ENCODE data around the gene IL1RAPL1.

IL1RAPL1 gene

DNA sequence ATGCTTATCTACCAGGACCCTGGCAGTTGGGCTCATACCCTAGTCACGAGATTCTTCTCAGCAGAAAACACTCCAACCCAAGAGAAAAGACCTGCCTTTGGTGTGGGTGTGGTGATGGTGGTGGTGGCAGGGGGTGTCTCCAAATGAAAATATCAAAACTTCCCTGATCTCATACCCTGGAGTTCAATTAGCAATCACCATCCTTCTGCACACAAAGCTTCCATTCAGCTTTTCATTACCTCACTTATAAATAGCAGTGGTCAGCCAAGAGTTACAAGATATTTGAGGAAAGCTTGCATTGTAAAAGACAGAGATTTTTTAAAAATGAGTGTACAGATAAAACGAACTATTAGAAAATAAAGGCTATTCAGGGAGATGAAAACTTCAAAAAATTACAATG is 1047.3 kb downstream of the IL1RAPL1 start:
- no peak overlapping the region for H3K4me3 ChIP-seq (ENCODE audit: control insufficient read depth in 1 of 7, extremely low read depth in 1 of 7, insufficient read depth in 4 of 7, low read depth in 2 of 7, low read length in 6 of 7)
- ChIA-PET POLR2A (no interaction called here), CTCF (no interaction called here)
- no CpG with 5 or more reads among the region's 2 CpGs for WGBS (ENCODE audit: insufficient coverage)
- no peaks in the 10 kb centered on the region for H3K9me3 ChIP-seq (ENCODE audit: control extremely low read depth in 1 of 5, control insufficient read depth in 4 of 5, insufficient read depth in 2 of 5, low read depth in 1 of 5, low read length in 4 of 5)
- DNase-seq: no peak
- peaks cover 0 to 2% (median 0%) of the 10 kb centered on the region in 5 experiments for H3K27me3 ChIP-seq (replicated peaks in 2 of 5; ENCODE audit: control insufficient read depth in 4 of 5, insufficient read depth in 5 of 5, low read length in 4 of 5)
- H3K4me1 ChIP-seq (ENCODE audit: control extremely low read depth in 1 of 4, control insufficient read depth in 4 of 4, insufficient read depth in 4 of 4, low read length in 3 of 4): no peaks in the 10 kb centered on the region
- H3K36me3 ChIP-seq (ENCODE audit: control insufficient read depth in 4 of 4, insufficient read depth in 4 of 4, low read length in 3 of 4): no peaks in the 10 kb centered on the region
- no peak overlapping the region for H3K27ac ChIP-seq (ENCODE audit: insufficient read depth in 1 of 2, low read depth in 1 of 2, low read length in 2 of 2, poor library complexity in 1 of 2, severe bottlenecking in 2 of 2)

DNA sequence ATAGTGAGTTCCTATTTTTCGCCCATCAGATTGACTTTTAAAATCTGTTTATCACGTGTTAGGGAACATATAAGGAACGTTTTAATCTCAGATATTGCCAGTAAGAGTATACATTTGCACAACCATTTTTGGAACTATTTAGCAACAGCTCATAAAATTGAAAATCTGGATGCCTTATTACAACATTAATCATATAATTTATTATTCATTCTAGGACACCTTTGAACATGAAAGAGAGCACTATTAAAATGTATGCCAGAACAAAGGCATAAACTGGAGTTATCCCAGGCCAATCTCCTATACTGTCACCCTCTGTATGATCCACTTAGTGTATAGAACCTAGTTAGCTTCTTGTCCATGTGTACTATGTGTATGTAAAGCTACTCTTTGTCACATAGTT is 1049.1 kb downstream of the IL1RAPL1 start:
- Histone ChIP-seq H3K9me3 (ENCODE audit: control extremely low read depth in 1 of 5, control insufficient read depth in 4 of 5, insufficient read depth in 2 of 5, low read depth in 1 of 5, low read length in 4 of 5) (no peaks in the 10 kb centered on the region), H3K4me1 (ENCODE audit: control extremely low read depth in 1 of 4, control insufficient read depth in 4 of 4, insufficient read depth in 4 of 4, low read length in 3 of 4) (no peaks in the 10 kb centered on the region), H3K27me3 (replicated peaks in 2 of 5; ENCODE audit: control insufficient read depth in 4 of 5, insufficient read depth in 5 of 5, low read length in 4 of 5) (peaks cover 0 to 2% (median 0%) of the 10 kb centered on the region in 5 experiments), H3K36me3 (ENCODE audit: control insufficient read depth in 4 of 4, insufficient read depth in 4 of 4, low read length in 3 of 4) (no peaks in the 10 kb centered on the region), H3K4me3 (ENCODE audit: control insufficient read depth in 1 of 7, extremely low read depth in 1 of 7, insufficient read depth in 4 of 7, low read depth in 2 of 7, low read length in 6 of 7) (no peak overlapping the region), H3K27ac (ENCODE audit: insufficient read depth in 1 of 2, low read depth in 1 of 2, low read length in 2 of 2, poor library complexity in 1 of 2, severe bottlenecking in 2 of 2) (no peak overlapping the region)
- DNase-seq: no peak
- no CpG with 5 or more reads among the region's 3 CpGs for WGBS (ENCODE audit: insufficient coverage)
- POLR2A ChIA-PET: no interaction called here
- CTCF ChIA-PET: no interaction called here

DNA sequence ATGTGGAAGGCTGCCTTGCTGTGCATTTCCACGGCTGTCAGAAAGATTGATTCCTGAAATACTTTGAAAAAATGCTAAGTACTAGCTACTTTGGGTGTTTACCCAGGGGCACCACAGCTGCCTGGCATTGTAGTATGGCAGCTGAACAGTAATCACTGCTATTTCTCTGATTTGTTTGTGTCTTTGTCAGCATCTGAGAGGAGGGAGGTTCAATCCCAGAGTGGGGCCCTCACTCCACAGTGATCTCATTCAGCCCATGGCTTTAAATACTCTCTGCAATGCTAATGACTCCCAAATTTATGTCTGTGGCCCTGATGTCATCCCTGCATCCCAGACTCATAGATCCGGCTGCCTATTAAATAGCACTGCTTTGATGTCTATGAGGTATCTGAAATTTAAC is 1052.9 kb downstream of the IL1RAPL1 start:
- no peak for DNase-seq
- Histone ChIP-seq H3K4me3 (ENCODE audit: control insufficient read depth in 1 of 7, extremely low read depth in 1 of 7, insufficient read depth in 4 of 7, low read depth in 2 of 7, low read length in 6 of 7) (no peak overlapping the region), H3K36me3 (ENCODE audit: control insufficient read depth in 4 of 4, insufficient read depth in 4 of 4, low read length in 3 of 4) (no peaks in the 10 kb centered on the region), H3K4me1 (ENCODE audit: control extremely low read depth in 1 of 4, control insufficient read depth in 4 of 4, insufficient read depth in 4 of 4, low read length in 3 of 4) (no peaks in the 10 kb centered on the region), H3K9me3 (ENCODE audit: control extremely low read depth in 1 of 5, control insufficient read depth in 4 of 5, insufficient read depth in 2 of 5, low read depth in 1 of 5, low read length in 4 of 5) (no peaks in the 10 kb centered on the region), H3K27ac (ENCODE audit: insufficient read depth in 1 of 2, low read depth in 1 of 2, low read length in 2 of 2, poor library complexity in 1 of 2, severe bottlenecking in 2 of 2) (no peak overlapping the region), H3K27me3 (replicated peaks in 2 of 5; ENCODE audit: control insufficient read depth in 4 of 5, insufficient read depth in 5 of 5, low read length in 4 of 5) (peaks cover 0 to 2% (median 0%) of the 10 kb centered on the region in 5 experiments)
- 60% methylated on average over 1 of the region's 2 CpGs for whole genome bisulfite sequencing (ENCODE audit: insufficient coverage)
- ChIA-PET POLR2A (no interaction called here), CTCF (no interaction called here)

DNA sequence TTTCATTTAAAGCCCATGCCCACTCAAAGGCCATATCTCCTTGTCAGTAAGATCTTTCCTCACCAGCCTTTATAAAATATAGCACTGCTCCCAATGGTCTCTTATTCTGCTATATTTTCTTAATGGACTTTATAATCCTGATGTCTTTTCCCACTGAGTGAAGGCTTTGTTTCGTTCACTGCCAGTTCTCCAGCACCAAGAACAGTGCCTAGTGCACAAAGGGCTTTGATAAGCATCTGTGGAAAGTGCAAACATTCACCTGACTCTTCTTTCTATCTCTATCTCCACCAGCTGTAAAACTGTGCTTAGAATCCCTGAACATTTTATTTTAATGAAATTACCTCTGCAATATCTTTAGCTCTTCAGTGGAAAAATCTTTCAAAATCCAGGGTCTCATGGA is 1054.2 kb downstream of the IL1RAPL1 start:
- 29% methylated on average over 1 of the region's 1 CpG for whole genome bisulfite sequencing (ENCODE audit: insufficient coverage)
- Histone ChIP-seq H3K36me3 (ENCODE audit: control insufficient read depth in 4 of 4, insufficient read depth in 4 of 4, low read length in 3 of 4) (no peaks in the 10 kb centered on the region), H3K4me1 (ENCODE audit: control extremely low read depth in 1 of 4, control insufficient read depth in 4 of 4, insufficient read depth in 4 of 4, low read length in 3 of 4) (no peaks in the 10 kb centered on the region), H3K9me3 (ENCODE audit: control extremely low read depth in 1 of 5, control insufficient read depth in 4 of 5, insufficient read depth in 2 of 5, low read depth in 1 of 5, low read length in 4 of 5) (no peaks in the 10 kb centered on the region), H3K4me3 (ENCODE audit: control insufficient read depth in 1 of 7, extremely low read depth in 1 of 7, insufficient read depth in 4 of 7, low read depth in 2 of 7, low read length in 6 of 7) (no peak overlapping the region), H3K27ac (ENCODE audit: insufficient read depth in 1 of 2, low read depth in 1 of 2, low read length in 2 of 2, poor library complexity in 1 of 2, severe bottlenecking in 2 of 2) (no peak overlapping the region), H3K27me3 (replicated peaks in 2 of 5; ENCODE audit: control insufficient read depth in 4 of 5, insufficient read depth in 5 of 5, low read length in 4 of 5) (peaks cover 0 to under 1% (median 0%) of the 10 kb centered on the region in 5 experiments)
- ChIA-PET CTCF (no interaction called here), POLR2A (no interaction called here)
- no peak for DNase-seq

DNA sequence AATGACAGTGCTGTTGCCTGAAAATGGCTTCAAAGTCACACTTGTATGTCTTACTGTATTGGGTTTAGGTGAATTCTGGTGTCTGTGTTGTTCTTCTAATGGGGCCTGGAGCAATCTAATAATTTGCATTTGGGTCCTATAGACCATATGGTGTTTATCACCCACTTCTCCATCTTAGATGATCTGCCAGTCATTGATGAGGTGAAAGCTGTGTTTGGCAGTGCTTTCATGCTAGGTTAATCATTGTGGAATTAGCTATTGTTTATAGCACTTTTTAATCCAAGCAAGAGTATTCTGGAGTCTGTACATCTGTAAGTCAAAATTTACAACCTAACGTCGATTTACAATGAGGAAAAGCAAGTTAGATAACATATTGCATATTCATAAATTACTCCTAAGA is 1055.9 kb downstream of the IL1RAPL1 start:
- no peaks in the 10 kb centered on the region for H3K27me3 ChIP-seq (replicated peaks in 2 of 5; ENCODE audit: control insufficient read depth in 4 of 5, insufficient read depth in 5 of 5, low read length in 4 of 5)
- H3K4me3 ChIP-seq (ENCODE audit: control insufficient read depth in 1 of 7, extremely low read depth in 1 of 7, insufficient read depth in 4 of 7, low read depth in 2 of 7, low read length in 6 of 7): no peak overlapping the region
- POLR2A ChIA-PET: no interaction called here
- no peak for DNase-seq
- H3K9me3 ChIP-seq (ENCODE audit: control extremely low read depth in 1 of 5, control insufficient read depth in 4 of 5, insufficient read depth in 2 of 5, low read depth in 1 of 5, low read length in 4 of 5): no peaks in the 10 kb centered on the region
- H3K27ac ChIP-seq (ENCODE audit: insufficient read depth in 1 of 2, low read depth in 1 of 2, low read length in 2 of 2, poor library complexity in 1 of 2, severe bottlenecking in 2 of 2): no peak overlapping the region
- no peaks in the 10 kb centered on the region for H3K36me3 ChIP-seq (ENCODE audit: control insufficient read depth in 4 of 4, insufficient read depth in 4 of 4, low read length in 3 of 4)
- H3K4me1 ChIP-seq (ENCODE audit: control extremely low read depth in 1 of 4, control insufficient read depth in 4 of 4, insufficient read depth in 4 of 4, low read length in 3 of 4): no peaks in the 10 kb centered on the region
- WGBS (ENCODE audit: insufficient coverage): no CpG with 5 or more reads among the region's 2 CpGs
- CTCF ChIA-PET: no interaction called here

DNA sequence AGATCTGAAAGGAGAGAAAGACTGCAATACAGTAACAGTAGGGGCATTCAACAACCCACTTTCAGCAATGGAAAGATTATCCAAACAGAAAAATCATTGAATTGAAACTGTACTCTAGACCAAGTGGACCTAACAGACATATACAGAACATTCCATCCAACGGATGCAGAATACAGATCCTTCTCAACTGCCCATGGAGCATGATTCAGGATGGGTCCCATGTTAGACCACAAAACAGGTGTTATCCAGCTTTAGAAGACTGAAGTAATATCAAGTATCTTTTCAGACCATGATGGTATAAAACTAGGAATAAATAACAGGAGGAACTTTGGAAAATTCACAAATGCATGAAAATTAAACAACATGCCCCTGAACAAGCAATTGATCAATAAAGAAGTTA is 1060.9 kb downstream of the IL1RAPL1 start:
- Histone ChIP-seq H3K4me3 (ENCODE audit: control insufficient read depth in 1 of 7, extremely low read depth in 1 of 7, insufficient read depth in 4 of 7, low read depth in 2 of 7, low read length in 6 of 7) (no peak overlapping the region), H3K9me3 (ENCODE audit: control extremely low read depth in 1 of 5, control insufficient read depth in 4 of 5, insufficient read depth in 2 of 5, low read depth in 1 of 5, low read length in 4 of 5) (no peaks in the 10 kb centered on the region), H3K36me3 (ENCODE audit: control insufficient read depth in 4 of 4, insufficient read depth in 4 of 4, low read length in 3 of 4) (no peaks in the 10 kb centered on the region), H3K27me3 (replicated peaks in 2 of 5; ENCODE audit: control insufficient read depth in 4 of 5, insufficient read depth in 5 of 5, low read length in 4 of 5) (peaks cover 0 to 4% (median 0%) of the 10 kb centered on the region in 5 experiments), H3K27ac (ENCODE audit: insufficient read depth in 1 of 2, low read depth in 1 of 2, low read length in 2 of 2, poor library complexity in 1 of 2, severe bottlenecking in 2 of 2) (no peak overlapping the region), H3K4me1 (ENCODE audit: control extremely low read depth in 1 of 4, control insufficient read depth in 4 of 4, insufficient read depth in 4 of 4, low read length in 3 of 4) (no peaks in the 10 kb centered on the region)
- CTCF ChIA-PET: no interaction called here
- no peak for DNase-seq
- POLR2A ChIA-PET: no interaction called here
- 80% methylated on average over 1 of the region's 1 CpG for WGBS (ENCODE audit: insufficient coverage)

DNA sequence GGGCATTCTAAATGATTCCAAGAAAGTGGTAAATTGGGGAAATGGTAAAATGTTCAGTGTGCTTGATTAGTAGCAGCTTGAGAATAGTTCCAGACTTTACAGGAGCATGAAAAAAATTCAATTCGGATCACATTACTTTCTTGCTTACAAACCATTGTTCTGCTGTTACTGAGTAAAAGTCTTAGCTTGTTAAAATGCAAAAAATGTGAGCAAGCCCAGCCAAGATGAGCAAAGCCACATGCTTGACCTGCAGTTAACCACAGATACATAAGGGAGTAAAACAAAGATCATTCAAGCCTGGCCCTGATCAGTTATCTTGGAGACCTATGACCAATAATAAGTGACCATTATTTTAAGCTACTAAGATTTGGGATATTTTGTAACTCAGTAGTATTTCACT is 1065.2 kb downstream of the IL1RAPL1 start:
- H3K27ac ChIP-seq (ENCODE audit: insufficient read depth in 1 of 2, low read depth in 1 of 2, low read length in 2 of 2, poor library complexity in 1 of 2, severe bottlenecking in 2 of 2): no peak overlapping the region
- H3K27me3 ChIP-seq (replicated peaks in 2 of 5; ENCODE audit: control insufficient read depth in 4 of 5, insufficient read depth in 5 of 5, low read length in 4 of 5): peaks cover 0 to 4% (median 0%) of the 10 kb centered on the region in 5 experiments
- H3K4me3 ChIP-seq (ENCODE audit: control insufficient read depth in 1 of 7, extremely low read depth in 1 of 7, insufficient read depth in 4 of 7, low read depth in 2 of 7, low read length in 6 of 7): no peak overlapping the region
- ChIA-PET CTCF (no interaction called here), POLR2A (no interaction called here)
- WGBS (ENCODE audit: insufficient coverage): no CpG with 5 or more reads among the region's 1 CpG
- H3K36me3 ChIP-seq (ENCODE audit: control insufficient read depth in 4 of 4, insufficient read depth in 4 of 4, low read length in 3 of 4): no peaks in the 10 kb centered on the region
- no peaks in the 10 kb centered on the region for H3K9me3 ChIP-seq (ENCODE audit: control extremely low read depth in 1 of 5, control insufficient read depth in 4 of 5, insufficient read depth in 2 of 5, low read depth in 1 of 5, low read length in 4 of 5)
- DNase-seq: no peak
- H3K4me1 ChIP-seq (ENCODE audit: control extremely low read depth in 1 of 4, control insufficient read depth in 4 of 4, insufficient read depth in 4 of 4, low read length in 3 of 4): no peaks in the 10 kb centered on the region

DNA sequence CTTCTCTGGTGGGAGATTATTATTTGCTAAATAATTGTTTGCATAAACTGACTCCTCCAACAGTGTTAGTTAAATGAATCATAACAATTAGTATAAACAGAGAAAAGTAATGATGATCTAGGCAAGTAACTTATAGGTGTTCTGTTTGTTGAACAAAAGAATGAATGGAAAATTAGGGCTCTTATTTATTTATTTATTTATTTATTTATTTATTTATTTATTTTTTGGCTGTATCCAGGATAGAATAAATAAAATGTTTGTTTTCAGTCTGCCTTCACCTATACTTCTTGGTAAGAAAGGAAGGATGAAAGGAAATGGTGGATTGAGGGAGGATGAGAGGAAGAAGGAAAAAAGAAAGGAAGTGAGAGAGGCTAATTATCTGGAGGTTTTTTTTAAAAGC is 1066.5 kb downstream of the IL1RAPL1 start:
- H3K4me3 ChIP-seq (ENCODE audit: control insufficient read depth in 1 of 7, extremely low read depth in 1 of 7, insufficient read depth in 4 of 7, low read depth in 2 of 7, low read length in 6 of 7): no peak overlapping the region
- H3K9me3 ChIP-seq (ENCODE audit: control extremely low read depth in 1 of 5, control insufficient read depth in 4 of 5, insufficient read depth in 2 of 5, low read depth in 1 of 5, low read length in 4 of 5): no peaks in the 10 kb centered on the region
- no peaks in the 10 kb centered on the region for H3K36me3 ChIP-seq (ENCODE audit: control insufficient read depth in 4 of 4, insufficient read depth in 4 of 4, low read length in 3 of 4)
- DNase-seq: no peak
- CTCF ChIA-PET: no interaction called here
- H3K27ac ChIP-seq (ENCODE audit: insufficient read depth in 1 of 2, low read depth in 1 of 2, low read length in 2 of 2, poor library complexity in 1 of 2, severe bottlenecking in 2 of 2): no peak overlapping the region
- no peaks in the 10 kb centered on the region for H3K4me1 ChIP-seq (ENCODE audit: control extremely low read depth in 1 of 4, control insufficient read depth in 4 of 4, insufficient read depth in 4 of 4, low read length in 3 of 4)
- H3K27me3 ChIP-seq (replicated peaks in 2 of 5; ENCODE audit: control insufficient read depth in 4 of 5, insufficient read depth in 5 of 5, low read length in 4 of 5): peaks cover 0 to 4% (median 0%) of the 10 kb centered on the region in 5 experiments
- POLR2A ChIA-PET: no interaction called here
